Endothelial cell of umbilical vein (primary cell): ENCODE results near the gene ARHGEF33. TPM values are rescaled to one million over a fixed set of nuclear protein-coding genes. Genes with fewer than 3 reads are reported as not detected.

Source experiments
- BruUV-seq: library from RNA; stranded (reverse); fragments of 400-500 nt; replicated peaks from 2 replicates; lab custom pipeline; 2021; lab: Mats Ljungman, UMichigan
- CTCF ChIA-PET: fragments of 300-600, 350-600 bp; sonication (Branson Sonifier 250); formaldehyde crosslinking; loops from one replicate; lab custom pipeline; 2021; ENCODE audit warnings: antibody characterized with exemption, inconsistent platforms; lab: Charles Lee
- POLR2A ChIA-PET: fragments of 300-600, 350-600 bp; sonication (Branson Sonifier 250); formaldehyde crosslinking; loops from one replicate; lab custom pipeline; 2021; ENCODE audit warnings: antibody characterized with exemption, inconsistent platforms; lab: Charles Lee
- DNase-seq: peaks from one replicate; pipeline ENCODE4 v3.0.0-alpha.2; 2011; ENCODE audit warnings: low read depth, low spot score
- FAIRE-seq: peaks from 2 replicates; lab custom pipeline; 2011; peaks lifted over from hg19 to GRCh38; lab: Jason Lieb, UNC
- H2AFZ ChIP-seq: 2 replicates; pipeline ENCODE4 v1.6.0; 2012; ENCODE audit warnings: low read depth, low read length, control low read depth, inconsistent platforms
- H3K27ac ChIP-seq: 2 replicates; pipeline ENCODE4 v1.5.1; 2011; ENCODE audit warnings: low read depth, mild to moderate bottlenecking, control low read depth, low read length, moderate library complexity; ENCODE audit not compliant: insufficient read depth
- H3K27me3 ChIP-seq, 2 experiments: 2 replicates each; pipeline versions ENCODE4 v1.6.0 to v1.6.1; 2011; ENCODE audit warnings: low read length in 2 of 2, mixed read lengths in 1 of 2; ENCODE audit not compliant: control insufficient read depth in 2 of 2, insufficient read depth in 2 of 2
- H3K36me3 ChIP-seq, 2 experiments: 2 replicates in 1 of 2; 3 replicates in 1 of 2; pipeline ENCODE4 v1.5.1; 2011; ENCODE audit warnings: low read length in 2 of 2, mild to moderate bottlenecking in 1 of 2, moderate library complexity in 1 of 2; ENCODE audit not compliant: control insufficient read depth in 2 of 2, insufficient read depth in 2 of 2; ENCODE audit errors: extremely low read depth in 1 of 2
- H3K4me1 ChIP-seq: 3 replicates; pipeline ENCODE4 v1.5.1; 2011; ENCODE audit warnings: mild to moderate bottlenecking, low read length; ENCODE audit not compliant: control insufficient read depth, insufficient read depth; ENCODE audit errors: extremely low read depth
- H3K4me2 ChIP-seq: 2 replicates; pipeline ENCODE4 v1.6.1; 2011; ENCODE audit warnings: low read length, control low read depth, mixed read lengths; ENCODE audit not compliant: insufficient read depth
- H3K4me3 ChIP-seq, 3 experiments: fragments of 200-600 bp in 1 of 3; sonication (generic), shearing (Covaris generic) in 1 of 3; replicated peaks in 1 of 3; 2 replicates each; pipeline ENCODE4 v1.5.1; 2011 to 2016; ENCODE audit warnings: control low read depth in 3 of 3, low read length in 3 of 3, mild to moderate bottlenecking in 2 of 3, inconsistent platforms in 1 of 3, low read depth in 1 of 3, moderate library complexity in 1 of 3; ENCODE audit not compliant: insufficient read depth in 1 of 3
- H3K79me2 ChIP-seq: 2 replicates; pipeline ENCODE4 v1.6.0; 2012; ENCODE audit warnings: low read length, inconsistent platforms; ENCODE audit not compliant: control insufficient read depth, insufficient read depth
- H3K9ac ChIP-seq: replicated peaks from 2 replicates; pipeline ENCODE3; 2011; ENCODE audit warnings: low read length, control low read depth; ENCODE audit not compliant: insufficient read depth; ENCODE audit errors: extremely low read depth
- H3K9me1 ChIP-seq: replicated peaks from 3 replicates; pipeline ENCODE4 v1.6.0; 2011; ENCODE audit warnings: mild to moderate bottlenecking, low read length; ENCODE audit not compliant: control insufficient read depth, insufficient read depth; ENCODE audit errors: extremely low read depth
- H3K9me3 ChIP-seq: replicated peaks from 2 replicates; pipeline ENCODE4 v1.5.1; 2012; ENCODE audit warnings: low read length, inconsistent platforms; ENCODE audit not compliant: control insufficient read depth, insufficient read depth
- H4K20me1 ChIP-seq: replicated peaks from 2 replicates; pipeline ENCODE3; 2011; ENCODE audit warnings: mild to moderate bottlenecking, low read length; ENCODE audit not compliant: control insufficient read depth, insufficient read depth; ENCODE audit errors: extremely low read depth
- EZH2 ChIP-seq: IDR thresholded peaks from 2 replicates; pipeline ENCODE4 v1.6.1; 2012; ENCODE audit warnings: borderline replicate concordance, low read depth, mild to moderate bottlenecking, moderate library complexity, low read length, inconsistent platforms; ENCODE audit not compliant: severe bottlenecking
- FOS ChIP-seq: IDR thresholded peaks from 2 replicates; pipeline ENCODE4 v1.6.1; 2011; ENCODE audit warnings: mild to moderate bottlenecking, low read length, moderate library complexity, borderline replicate concordance; ENCODE audit not compliant: insufficient read depth
- GATA2 ChIP-seq: IDR thresholded peaks from 2 replicates; pipeline ENCODE4 v1.7.0; 2011; ENCODE audit warnings: low read depth, mild to moderate bottlenecking, moderate library complexity, mixed read lengths, low read length; ENCODE audit not compliant: insufficient read length, insufficient read depth
- JUN ChIP-seq: IDR thresholded peaks from 2 replicates; pipeline ENCODE4 v1.6.1; 2011; ENCODE audit warnings: borderline replicate concordance, low read depth; ENCODE audit not compliant: insufficient read length, insufficient read depth
- MYC ChIP-seq: IDR thresholded peaks from one replicate; pipeline ENCODE4 v1.6.1; 2011; ENCODE audit warnings: mild to moderate bottlenecking, low read depth, low read length
- POLR2A ChIP-seq: IDR thresholded peaks from 2 replicates; pipeline ENCODE4 v1.6.1; 2012; ENCODE audit warnings: low read depth, mild to moderate bottlenecking, control low read depth, low read length
- POLR2AphosphoS5 ChIP-seq: IDR thresholded peaks from 2 replicates; pipeline ENCODE4 v1.6.1; 2012; ENCODE audit warnings: low read depth, mild to moderate bottlenecking, control low read depth, low read length, moderate library complexity; ENCODE audit not compliant: insufficient read depth
- dilution Hi-C: fragments of 300-500 bp; cut with MboI; formaldehyde crosslinking; loops from one replicate; pipeline ENCODE4 v1.15.0; 2019; ENCODE audit warnings: low sequenced_read_pairs; ENCODE audit not compliant: extremely low pct_ligation_motif_present
- intact Hi-C: fragments of 100-400 bp; cut with micrococcal nuclease; formaldehyde crosslinking; loops from one replicate; pipeline ENCODE4 v1.10.0; 2022
- polyA plus RNA-seq, 4 experiments: library from polyadenylated mRNA; depleted of rRNA in 3 of 4; stranded (reverse) in 3 of 4; unstranded in 1 of 4; fragments of >200 nt; gene quantifications; 2 replicates each; pipeline versions ENCODE4 v1.2.1 to v1.2.3, GENCODE V29; 2011 to 2012; ENCODE audit warnings: missing spikeins in 1 of 4
- total RNA-seq: library from RNA; stranded (reverse); gene quantifications from 2 replicates; pipeline ENCODE4 v1.2.3, GENCODE V29; 2021
- TF ChIP-seq, protein P1 (sequence below): IDR thresholded peaks from 2 replicates; pipeline ENCODE4 v1.6.1; 2011; ENCODE audit not compliant: insufficient read depth, insufficient read length
- TF ChIP-seq, protein P2 (sequence below), 2 donors: IDR thresholded peaks; 1 replicate in 1 of 2; 2 replicates in 1 of 2; pipeline ENCODE4 v1.5.1; 2011; ENCODE audit warnings: low read length in 2 of 2, mild to moderate bottlenecking in 2 of 2, moderate library complexity in 2 of 2, control low read depth in 1 of 2, inconsistent platforms in 1 of 2, low read depth in 1 of 2; ENCODE audit not compliant: insufficient read depth in 1 of 2; ENCODE audit errors: extremely low read depth in 1 of 2

ARHGEF33 gene
- total and polyA plus RNA-seq, 2 donors (not counting 3 experiments of a cell fraction or from before 2014, with no cell fraction given), result 0.15 to 0.18 TPM

DNA sequence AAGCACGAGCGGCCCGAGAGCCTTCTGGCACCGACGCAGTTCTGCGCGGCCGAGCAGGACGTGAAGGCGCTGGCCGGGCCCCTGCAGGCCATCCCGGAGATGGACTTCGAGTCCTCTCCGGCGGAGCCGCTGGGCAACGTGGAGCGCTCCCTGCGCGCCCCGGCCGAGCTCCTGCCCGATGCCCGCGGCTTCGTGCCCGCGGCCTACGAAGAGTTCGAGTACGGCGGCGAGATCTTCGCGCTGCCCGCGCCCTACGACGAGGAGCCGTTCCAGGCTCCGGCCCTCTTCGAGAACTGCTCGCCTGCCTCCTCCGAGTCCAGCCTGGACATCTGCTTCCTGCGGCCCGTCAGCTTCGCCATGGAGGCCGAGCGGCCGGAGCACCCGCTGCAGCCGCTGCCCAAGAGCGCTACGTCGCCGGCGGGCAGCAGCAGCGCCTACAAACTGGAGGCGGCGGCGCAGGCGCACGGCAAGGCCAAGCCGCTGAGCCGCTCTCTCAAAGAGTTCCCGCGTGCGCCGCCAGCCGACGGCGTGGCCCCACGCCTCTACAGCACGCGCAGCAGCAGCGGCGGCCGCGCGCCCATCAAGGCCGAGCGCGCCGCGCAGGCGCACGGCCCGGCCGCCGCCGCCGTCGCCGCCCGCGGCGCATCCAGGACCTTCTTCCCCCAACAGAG lies 70.4 kb downstream of the ARHGEF33 start:
- H3K9ac ChIP-seq, result peak overlapping the region; percentile 30
- peaks cover 4% of the 10 kb centered on the region for H3K4me1 ChIP-seq
- H3K9me1 ChIP-seq, result no peaks in the 10 kb centered on the region
- no peaks in the 10 kb centered on the region for H3K79me2 ChIP-seq
- H2AFZ ChIP-seq, result peak overlapping the region; percentile 95
- peak overlapping the region; percentile 47 for H3K4me2 ChIP-seq
- TF ChIP-seq JUN (no peak), POLR2A (no peak), GATA2 (no peak), EZH2 (no peak), POLR2AphosphoS5 (peak; percentile 74), MYC (no peak), FOS (no peak)
- TF ChIP-seq, protein P1, sequence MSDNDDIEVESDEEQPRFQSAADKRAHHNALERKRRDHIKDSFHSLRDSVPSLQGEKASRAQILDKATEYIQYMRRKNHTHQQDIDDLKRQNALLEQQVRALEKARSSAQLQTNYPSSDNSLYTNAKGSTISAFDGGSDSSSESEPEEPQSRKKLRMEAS, result peak; percentile 95
- TF ChIP-seq, protein P2, sequence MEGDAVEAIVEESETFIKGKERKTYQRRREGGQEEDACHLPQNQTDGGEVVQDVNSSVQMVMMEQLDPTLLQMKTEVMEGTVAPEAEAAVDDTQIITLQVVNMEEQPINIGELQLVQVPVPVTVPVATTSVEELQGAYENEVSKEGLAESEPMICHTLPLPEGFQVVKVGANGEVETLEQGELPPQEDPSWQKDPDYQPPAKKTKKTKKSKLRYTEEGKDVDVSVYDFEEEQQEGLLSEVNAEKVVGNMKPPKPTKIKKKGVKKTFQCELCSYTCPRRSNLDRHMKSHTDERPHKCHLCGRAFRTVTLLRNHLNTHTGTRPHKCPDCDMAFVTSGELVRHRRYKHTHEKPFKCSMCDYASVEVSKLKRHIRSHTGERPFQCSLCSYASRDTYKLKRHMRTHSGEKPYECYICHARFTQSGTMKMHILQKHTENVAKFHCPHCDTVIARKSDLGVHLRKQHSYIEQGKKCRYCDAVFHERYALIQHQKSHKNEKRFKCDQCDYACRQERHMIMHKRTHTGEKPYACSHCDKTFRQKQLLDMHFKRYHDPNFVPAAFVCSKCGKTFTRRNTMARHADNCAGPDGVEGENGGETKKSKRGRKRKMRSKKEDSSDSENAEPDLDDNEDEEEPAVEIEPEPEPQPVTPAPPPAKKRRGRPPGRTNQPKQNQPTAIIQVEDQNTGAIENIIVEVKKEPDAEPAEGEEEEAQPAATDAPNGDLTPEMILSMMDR (IDR thresholded peaks at IDR 0.05; ENCODE audit: extremely low read depth in 1 of 2, insufficient read depth in 1 of 2, low read depth in 1 of 2, low read length in 2 of 2), result no peak
- peaks cover 4 to 9% of the 10 kb centered on the region in 2 experiments for H3K27me3 ChIP-seq
- ChIA-PET CTCF (interaction anchor here (0.9 to 3.5 kb wide), 5 partner anchors 11 to 269 kb away, joined by 4 to 38 read pairs (median 6); no protein-coding TSS in a partner anchor), POLR2A (interaction anchor here (1.7 kb wide), 1 partner anchor 12 kb away, joined by 6 read pairs; no protein-coding TSS in a partner anchor)
- intact Hi-C loops, result loop anchor here (1.0 to 5.0 kb wide), 4 partner anchors 13 to 817 kb away; partner anchors contain the start of genes SOS1 and THUMPD2
- H3K36me3 ChIP-seq, result no peaks in the 10 kb centered on the region
- H3K9me3 ChIP-seq, result no peaks in the 10 kb centered on the region
- no TSS peak for BruUV-seq
- DNase-seq, result peak; percentile 89
- H3K4me3 ChIP-seq, result peak overlapping the region in 2 of 3 experiments; percentile 24 to 34
- dilution Hi-C loops, result no loop called here
- no peaks in the 10 kb centered on the region for H4K20me1 ChIP-seq
- peak; percentile 69 for FAIRE-seq
- no peak overlapping the region for H3K27ac ChIP-seq
